Testis (tissue), 3 donors: ENCODE measurements around the gene HSPB6. TPM values are rescaled to one million over a fixed set of nuclear protein-coding genes. Genes with fewer than 3 reads are reported as not detected.

ENCODE experiments used
- DNase-seq: peaks from one replicate; pipeline ENCODE4 v3.0.0-alpha.2; 2019
- H3K27ac ChIP-seq, 2 donors: fragments of 200-600 bp; sonication (generic); one replicate each; pipeline ENCODE4 v1.5.1; 2019
- H3K27me3 ChIP-seq: fragments of 200-600 bp; sonication (generic); one replicate; pipeline ENCODE4 v1.5.1; 2019
- H3K36me3 ChIP-seq: fragments of 200-600 bp; sonication (generic); one replicate; pipeline ENCODE4 v1.5.1; 2017; ENCODE audit warnings: low read depth; ENCODE audit errors: missing control alignments
- H3K4me1 ChIP-seq: fragments of 200-600 bp; sonication (generic); one replicate; pipeline ENCODE4 v1.5.1; 2019
- H3K4me3 ChIP-seq, 2 donors: fragments of 200-600 bp; sonication (generic); one replicate each; pipeline ENCODE4 v1.5.1; 2017 to 2019
- H3K9me3 ChIP-seq: fragments of 200-600 bp; sonication (generic); one replicate; pipeline ENCODE4 v1.5.1; 2017
- CTCF ChIP-seq, 3 experiments: fragments of 450-650 bp in 2 of 3; fragments of 200-600 bp in 1 of 3; sonication (generic) in 1 of 3; IDR thresholded peaks; one replicate each; pipeline ENCODE4 v1.5.1; 2016 to 2019; ENCODE audit warnings: antibody characterized with exemption in 3 of 3, mild to moderate bottlenecking in 2 of 3, moderate library complexity in 1 of 3
- POLR2A ChIP-seq: fragments of 450-650 bp; IDR thresholded peaks from one replicate; pipeline ENCODE4 v1.6.1; 2017; ENCODE audit warnings: antibody characterized with exemption, mild to moderate bottlenecking, moderate library complexity
- WGBS, 2 donors: methylation state at CpG; one replicate each; pipeline ENCODE4 v1.1.5; 2018; 5-methylcytosine and 5-hydroxymethylcytosine counted together
- intact Hi-C: fragments of 100-400 bp; cut with DNase I; formaldehyde crosslinking; loops from one replicate; pipeline ENCODE4 v1.15.1; 2023; ENCODE audit warnings: low total_unique reads
- polyA plus RNA-seq: library from polyadenylated mRNA; stranded (reverse); fragments of 350-450 nt; fragmentation: Illumina TruSeq; extraction: RNeasy Lipid Tissue Mini Kit (QIAGEN cat#74804); gene quantifications from one replicate; pipeline ENCODE4 v1.2.3, GENCODE V29; 2014; ENCODE audit warnings: low read depth, low replicate concordance; ENCODE audit not compliant: insufficient read depth
- total RNA-seq, 2 donors: library from RNA; depleted of rRNA; stranded (reverse); fragments of >200 nt; gene quantifications; one replicate each; pipeline ENCODE4 v1.2.3, GENCODE V29; 2016

HSPB6 gene
- total and polyA plus RNA-seq, 3 donors from 2014 or later: 50.9 to 146 (median 57.1) TPM

- Histone ChIP-seq H3K9me3 (no peaks in the 10 kb centered on the region), H3K27ac (peak within 1 kb of the TSS; percentile 45 to 82), H3K27me3 (no peaks in the 10 kb centered on the region), H3K4me3 (peak within 1 kb of the TSS; percentile 91), H3K4me1 (peaks cover 16% of the 10 kb centered on the region), H3K36me3 (no peaks in the 10 kb centered on the region)
- WGBS, 2 donors: 1% methylated on average over 28 to 45 of the region's 45 CpGs
- TF ChIP-seq POLR2A (peak; percentile 80), CTCF (IDR thresholded peaks at IDR 0.05) (peak in 2 of 3 experiments; percentile 1 to 15)
- peak; percentile 100 for DNase-seq
- intact Hi-C loops: no loop called here
Measured at GRCh38 chr19:35748106-35749020, 8.5 kb downstream of the HSPB6 start, which contains the start of gene LIN37. Gene LIN37 (plus strand): TSS chr19:35748576. CDS start chr19:35748725, 149 bp downstream.

DNA sequence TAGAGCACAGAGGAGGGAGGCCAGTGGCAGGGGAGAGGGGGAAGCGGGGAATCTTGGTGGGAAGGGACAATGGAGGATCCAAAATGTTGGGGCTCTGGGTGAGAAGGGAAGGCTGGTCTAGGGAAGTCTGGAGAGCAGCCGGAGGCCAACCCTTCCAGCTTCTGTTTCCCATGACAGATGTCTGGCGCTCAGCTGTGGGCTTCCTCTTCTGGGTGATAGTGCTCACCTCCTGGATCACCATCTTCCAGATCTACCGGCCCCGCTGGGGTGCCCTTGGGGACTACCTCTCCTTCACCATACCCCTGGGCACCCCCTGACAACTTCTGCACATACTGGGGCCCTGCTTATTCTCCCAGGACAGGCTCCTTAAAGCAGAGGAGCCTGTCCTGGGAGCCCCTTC, 10.3 kb downstream of the HSPB6 start:
- TF ChIP-seq POLR2A: no peak
- no peak for TF ChIP-seq CTCF (IDR thresholded peaks at IDR 0.05)
- H3K27ac ChIP-seq: peak overlapping the region in 1 of 2 donors; percentile 100

GRCh38 chr19:35746087-35746462, 10.8 kb downstream of the HSPB6 start:
- 1 to 16% methylated on average over 3 to 4 of the region's 4 CpGs for WGBS, 2 donors
- DNase-seq: no peak
- no peaks in the 10 kb centered on the region for H3K27me3 ChIP-seq
- H3K36me3 ChIP-seq: no peaks in the 10 kb centered on the region
- H3K4me3 ChIP-seq: peak overlapping the region; percentile 85 to 96
- peaks cover 16% of the 10 kb centered on the region for H3K4me1 ChIP-seq
- H3K27ac ChIP-seq: peak overlapping the region; percentile 95 to 100
- no peaks in the 10 kb centered on the region for H3K9me3 ChIP-seq
- intact Hi-C loops: no loop called here
- no peak for TF ChIP-seq CTCF (IDR thresholded peaks at IDR 0.05)
- TF ChIP-seq POLR2A: no peak

More for the DNA sequence above, 10.3 kb downstream of the HSPB6 start:
- no peaks in the 10 kb centered on the region for H3K9me3 ChIP-seq
- no peak for DNase-seq
- intact Hi-C loops: no loop called here
- 78 to 83% methylated on average over 5 of the region's 5 CpGs for WGBS, 2 donors
- H3K4me3 ChIP-seq: no peak overlapping the region
- H3K27me3 ChIP-seq: no peaks in the 10 kb centered on the region
- no peaks in the 10 kb centered on the region for H3K36me3 ChIP-seq
- H3K4me1 ChIP-seq: peaks cover 16% of the 10 kb centered on the region

DNA sequence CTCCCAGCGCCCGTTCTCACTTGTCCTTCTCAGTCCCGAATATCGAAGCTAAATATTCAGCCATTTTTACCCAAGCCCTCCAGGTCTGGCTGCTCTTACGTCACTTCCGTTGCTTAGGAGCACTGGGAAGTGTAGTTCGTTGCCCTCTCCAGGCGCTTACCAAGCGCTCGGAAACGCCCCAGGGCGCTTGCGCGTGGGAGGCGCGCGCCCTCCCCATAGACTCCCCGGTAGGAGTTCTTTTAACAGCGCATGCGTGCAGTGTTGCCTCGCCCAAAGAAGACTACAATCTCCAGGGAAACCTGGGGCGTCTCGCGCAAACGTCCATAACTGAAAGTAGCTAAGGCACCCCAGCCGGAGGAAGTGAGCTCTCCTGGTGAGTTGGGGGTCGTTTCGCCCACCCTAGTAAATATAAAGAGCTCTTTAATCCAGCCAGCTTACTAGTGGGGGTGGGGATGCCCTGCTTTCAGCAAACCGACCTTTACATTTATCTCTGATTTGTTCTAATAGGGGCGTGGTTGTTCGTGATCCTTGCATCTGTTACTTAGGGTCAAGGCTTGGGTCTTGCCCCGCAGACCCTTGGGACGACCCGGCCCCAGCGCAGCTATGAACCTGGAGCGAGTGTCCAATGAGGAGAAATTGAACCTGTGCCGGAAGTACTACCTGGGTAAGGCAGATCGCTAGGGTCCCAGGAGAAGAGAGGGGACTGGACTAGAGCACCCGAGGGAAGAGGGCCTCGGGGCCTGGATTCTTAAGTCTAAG, 11.3 kb downstream of the HSPB6 start, which contains the start of the genes PSENEN and U2AF1L4:
Gene PSENEN (plus strand): TSS at position 324 of the 759 bp plus-strand sequence. CDS start 280 bp downstream, at position 604.
Gene U2AF1L4 (minus strand): TSS at position 91 of the 759 bp plus-strand sequence. CDS start 27 bp downstream, at position 64.
- peaks cover 16% of the 10 kb centered on the region for H3K4me1 ChIP-seq
- WGBS, 2 donors: 0% methylated on average over 39 to 40 of the region's 40 CpGs
- no peaks in the 10 kb centered on the region for H3K27me3 ChIP-seq
- H3K4me3 ChIP-seq: peak within 1 kb of the TSS; percentile 85 to 96
- no peaks in the 10 kb centered on the region for H3K9me3 ChIP-seq
- peak; percentile 98 for DNase-seq
- no peaks in the 10 kb centered on the region for H3K36me3 ChIP-seq
- no peak for TF ChIP-seq CTCF (IDR thresholded peaks at IDR 0.05)
- H3K27ac ChIP-seq: peak within 1 kb of the TSS; percentile 95 to 100
- intact Hi-C loops: no loop called here
